ENCODE measurements around the gene UBE2I.

DNA sequence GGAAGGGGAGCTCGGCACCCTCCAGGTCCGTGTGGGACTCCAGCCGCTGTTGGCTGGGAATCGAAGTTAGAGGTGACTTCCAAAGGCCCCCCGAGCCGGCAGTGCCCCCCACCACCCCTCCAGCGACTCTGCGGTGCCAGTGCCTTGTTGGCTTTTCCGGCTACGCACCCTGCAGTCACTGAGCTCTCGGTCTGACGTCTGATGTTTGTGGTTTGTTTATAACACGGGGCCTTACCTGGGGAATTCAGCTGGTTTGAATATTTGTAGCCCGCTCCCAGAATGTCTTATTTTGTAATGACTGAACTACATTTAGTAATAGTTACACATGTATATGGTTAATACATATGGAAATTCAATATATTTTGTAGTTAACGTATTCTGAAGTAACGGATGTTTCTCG is 17.0 kb downstream of the UBE2I start:
- TF ChIP-seq CTCF (IDR thresholded peaks at IDR 0.05) (no peak), POLR2A (IDR thresholded peaks at IDR 0.05) (no peak), POLR2AphosphoS5 (IDR thresholded peaks at IDR 0.05) (no peak)
